GM19452 (cell line): ENCODE results near the gene NR6A1.

ENCODE experiments used
- ATAC-seq: cut with Tn5 transposase; IDR thresholded peaks from one replicate; pipeline ENCODE4 v1.9.1; 2021; ENCODE audit not compliant: unreplicated experiment

NR6A1 gene

DNA sequence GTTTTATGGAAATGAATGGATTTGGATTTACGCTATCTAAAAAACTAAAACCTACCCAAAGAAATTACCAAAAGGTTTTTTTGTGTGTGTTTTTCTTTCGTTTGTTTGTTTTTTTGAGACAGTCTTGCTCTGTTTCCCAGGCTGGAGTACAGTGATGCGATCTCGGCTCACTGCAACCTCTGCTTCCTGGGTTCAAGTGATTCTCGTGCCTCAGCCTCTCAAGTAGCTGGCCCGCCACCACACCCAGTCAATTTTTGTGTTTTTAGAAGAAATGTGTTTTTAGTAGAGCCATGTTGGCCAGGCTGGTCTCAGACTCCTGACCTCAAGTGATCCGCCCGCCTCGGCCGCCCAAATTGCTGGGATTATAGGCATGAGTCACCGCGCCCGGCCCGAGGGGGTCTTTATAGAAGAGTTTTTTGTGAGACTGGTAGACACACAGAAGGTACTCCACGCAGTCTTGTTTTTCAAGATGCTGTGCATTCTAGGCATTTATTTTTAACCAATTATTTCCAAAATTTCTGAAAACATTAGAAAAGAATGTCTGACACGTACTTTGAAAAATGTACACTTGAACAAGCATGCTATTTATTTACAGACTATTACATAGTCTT, 75.7 kb downstream of the NR6A1 start:
- ATAC-seq: no peak

DNA sequence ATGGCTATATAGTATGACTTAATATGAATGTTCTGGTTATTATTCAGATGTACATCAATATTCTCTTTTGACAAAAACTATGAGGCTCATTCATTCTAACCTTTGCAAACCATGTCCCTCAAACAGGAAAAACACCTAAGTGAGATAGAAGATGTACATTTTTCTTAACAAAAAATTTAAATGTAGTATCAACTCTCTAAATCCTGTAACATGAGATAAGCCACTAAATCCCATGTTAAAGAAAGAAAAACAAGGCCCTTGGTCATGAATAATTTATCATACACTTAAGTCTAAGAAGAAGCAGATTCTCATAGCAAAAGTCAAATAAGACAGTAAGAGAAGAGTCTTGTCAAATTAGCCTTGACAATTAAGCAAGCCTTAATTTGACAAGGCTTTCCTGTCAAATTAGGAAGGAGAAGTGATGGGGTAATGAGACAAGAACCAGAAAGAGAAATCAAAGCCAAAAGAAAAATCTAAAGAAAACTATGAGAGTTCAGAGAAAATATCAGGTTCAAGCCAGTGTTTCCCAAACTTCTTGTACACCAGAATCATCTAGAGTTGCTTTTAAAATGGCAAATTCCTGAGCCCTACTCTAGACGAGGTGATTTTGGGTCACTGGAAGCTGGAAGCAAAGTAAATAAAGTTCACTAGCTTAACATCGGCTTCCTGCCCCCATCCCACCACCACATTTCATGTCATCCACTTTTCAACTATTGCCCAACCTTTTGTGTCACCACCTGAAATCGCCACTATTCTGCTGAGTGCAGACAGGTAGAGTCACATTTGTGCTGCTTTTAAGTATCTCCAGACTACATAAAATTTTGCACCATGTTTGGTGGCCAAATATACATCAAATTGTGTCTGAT, 76.5 kb downstream of the NR6A1 start:
- no peak for ATAC-seq

DNA sequence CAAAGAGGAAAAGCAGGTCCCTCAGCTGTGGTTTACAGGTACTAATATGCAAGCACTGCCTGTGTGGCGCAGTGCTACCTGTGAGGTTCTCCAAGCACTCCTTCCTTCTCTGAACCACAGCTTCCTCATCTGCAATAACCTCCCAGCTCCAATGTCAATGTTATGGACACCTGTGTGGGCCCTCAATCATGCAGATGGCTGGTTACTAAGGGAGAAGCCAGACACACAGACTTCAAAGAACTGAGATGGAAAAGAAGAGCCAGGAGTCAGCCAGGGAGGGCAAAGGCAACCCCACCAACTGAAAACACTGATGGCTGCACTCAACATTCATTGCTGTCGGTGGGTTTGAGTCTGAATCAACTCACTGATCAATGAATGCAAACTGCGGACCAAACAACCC, 77.7 kb downstream of the NR6A1 start:
- ATAC-seq: no peak

GRCh38 chr9:124688238-124688904, 82.7 kb downstream of the NR6A1 start:
- no peak for ATAC-seq

GRCh38 chr9:124686918-124687317, 84.2 kb downstream of the NR6A1 start:
- ATAC-seq: no peak

GRCh38 chr9:124685217-124685616, 85.9 kb downstream of the NR6A1 start:
- ATAC-seq: no peak

DNA sequence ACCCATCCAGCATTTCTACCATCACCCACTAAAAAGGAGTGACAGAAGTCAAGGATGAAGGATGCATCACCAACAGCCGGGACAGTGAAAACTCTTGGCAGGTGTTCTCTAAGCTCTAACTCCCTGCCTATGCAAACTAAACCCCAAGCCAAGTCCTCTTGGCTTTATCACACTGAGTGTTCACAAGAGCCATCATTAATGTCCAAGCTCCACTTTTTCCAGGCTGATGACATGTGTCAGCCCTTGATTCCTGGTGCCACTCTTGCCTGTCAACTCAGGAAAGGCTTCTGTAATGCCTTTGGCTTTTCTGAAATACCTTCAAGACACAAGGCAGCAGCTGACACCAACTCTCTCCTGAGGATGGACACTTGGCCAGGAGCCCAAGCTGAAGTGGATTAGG, 86.9 kb downstream of the NR6A1 start:
- no peak for ATAC-seq

GRCh38 chr9:124683043-124683442, 88.1 kb downstream of the NR6A1 start:
- ATAC-seq: no peak

- ATAC-seq: no peak
Measured at GRCh38 chr9:124680714-124681390, 90.3 kb downstream of the NR6A1 start.

GRCh38 chr9:124680049-124680448, 91.1 kb downstream of the NR6A1 start:
- no peak for ATAC-seq

GRCh38 chr9:124676159-124676551, 95.0 kb downstream of the NR6A1 start:
- ATAC-seq: no peak

GRCh38 chr9:124675261-124676158, 95.6 kb downstream of the NR6A1 start:
- ATAC-seq: no peak

GRCh38 chr9:124674651-124675050, 96.5 kb downstream of the NR6A1 start:
- ATAC-seq: no peak

DNA sequence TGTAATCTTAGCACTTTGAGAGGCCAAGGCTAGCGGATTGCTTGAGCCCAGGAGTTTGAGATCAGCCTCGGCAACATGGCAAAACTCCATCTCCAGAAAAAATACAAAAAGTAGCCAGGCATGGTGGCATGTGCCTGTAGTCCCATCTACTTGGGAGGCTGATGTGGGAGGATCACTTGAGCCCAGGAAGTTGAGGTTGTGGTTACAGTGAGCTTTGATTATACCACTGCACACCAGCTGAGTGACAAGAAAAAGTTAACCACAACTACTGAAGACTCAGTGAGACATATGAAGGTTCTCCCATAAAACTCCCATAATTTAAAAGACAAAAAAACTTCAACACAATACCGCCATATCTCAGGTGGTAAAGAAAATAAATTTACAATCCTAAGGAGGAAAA, 98.0 kb downstream of the NR6A1 start:
- ATAC-seq: no peak

GRCh38 chr9:124671861-124672260, 99.2 kb downstream of the NR6A1 start:
- no peak for ATAC-seq

DNA sequence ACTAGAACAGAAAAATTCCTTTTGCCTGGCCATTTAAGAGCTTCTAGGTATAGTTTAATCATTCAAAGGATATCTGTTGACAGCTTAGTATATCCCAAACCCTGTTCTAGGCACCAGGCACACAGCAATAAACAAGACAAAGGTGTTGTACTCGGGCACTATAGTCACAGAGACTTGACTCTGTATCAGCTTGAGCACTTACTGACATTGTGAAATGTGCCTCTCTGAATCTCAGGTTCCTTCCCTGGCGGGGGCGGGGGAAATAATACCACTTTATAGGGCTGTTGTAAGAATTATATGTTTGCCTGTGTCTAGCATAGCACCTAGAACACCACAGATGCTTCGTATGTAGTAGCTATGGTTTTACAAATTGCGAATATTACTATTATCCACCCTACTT, 104.5 kb downstream of the NR6A1 start:
- ATAC-seq: no peak

GRCh38 chr9:124665391-124666058, 105.6 kb downstream of the NR6A1 start:
- ATAC-seq: no peak

- ATAC-seq: no peak
Measured at GRCh38 chr9:124664143-124664542, 107.0 kb downstream of the NR6A1 start.

GRCh38 chr9:124663046-124663961, 107.8 kb downstream of the NR6A1 start:
- ATAC-seq: no peak
